SK-N-MC (cell line): ENCODE measurements around the gene DGKZ.

Experiments
- DNase-seq: peaks from one replicate; pipeline ENCODE4 v3.0.0-alpha.2; 2011; ENCODE audit warnings: low read depth, low spot score
- H3K27ac ChIP-seq: fragments of 200-600 bp; sonication (generic); 2 replicates; pipeline ENCODE4 v1.5.1; 2016; ENCODE audit warnings: mixed run types
- H3K36me3 ChIP-seq: fragments of 200-600 bp; sonication (generic); 2 replicates; pipeline ENCODE4 v1.6.1; 2017; ENCODE audit warnings: antibody characterized with exemption, low read length, mixed read lengths; ENCODE audit not compliant: insufficient read depth
- H3K4me3 ChIP-seq: fragments of 200-600 bp; sonication (generic); 2 replicates; pipeline ENCODE4 v1.5.1; 2016
- H3K9ac ChIP-seq: fragments of 200-600 bp; sonication (generic); 2 replicates; pipeline ENCODE4 v1.8.0; 2017; ENCODE audit warnings: mixed run types, mixed read lengths; ENCODE audit not compliant: insufficient read length
- H3K9me3 ChIP-seq: fragments of 200-600 bp; sonication (generic); 2 replicates; pipeline ENCODE4 v1.6.1; 2017; ENCODE audit warnings: low read depth, mild to moderate bottlenecking, antibody characterized with exemption, low read length, moderate library complexity, mixed read lengths
- EZH2 ChIP-seq: fragments of 200-600 bp; sonication (generic); IDR thresholded peaks from one replicate; pipeline ENCODE4 v1.6.1; 2017; ENCODE audit warnings: antibody characterized with exemption
- FOXP2 ChIP-seq: optimal IDR thresholded peaks from 2 replicates; pipeline ENCODE3; 2011; ENCODE audit warnings: mild to moderate bottlenecking, moderate library complexity; ENCODE audit not compliant: insufficient read depth; ENCODE audit errors: extremely low read length, control extremely low read depth
- POLR2AphosphoS5 ChIP-seq: IDR thresholded peaks from 2 replicates; pipeline ENCODE4 v1.6.1; 2012; ENCODE audit warnings: mild to moderate bottlenecking, low read depth, low read length, borderline replicate concordance

Gene DGKZ

DNA sequence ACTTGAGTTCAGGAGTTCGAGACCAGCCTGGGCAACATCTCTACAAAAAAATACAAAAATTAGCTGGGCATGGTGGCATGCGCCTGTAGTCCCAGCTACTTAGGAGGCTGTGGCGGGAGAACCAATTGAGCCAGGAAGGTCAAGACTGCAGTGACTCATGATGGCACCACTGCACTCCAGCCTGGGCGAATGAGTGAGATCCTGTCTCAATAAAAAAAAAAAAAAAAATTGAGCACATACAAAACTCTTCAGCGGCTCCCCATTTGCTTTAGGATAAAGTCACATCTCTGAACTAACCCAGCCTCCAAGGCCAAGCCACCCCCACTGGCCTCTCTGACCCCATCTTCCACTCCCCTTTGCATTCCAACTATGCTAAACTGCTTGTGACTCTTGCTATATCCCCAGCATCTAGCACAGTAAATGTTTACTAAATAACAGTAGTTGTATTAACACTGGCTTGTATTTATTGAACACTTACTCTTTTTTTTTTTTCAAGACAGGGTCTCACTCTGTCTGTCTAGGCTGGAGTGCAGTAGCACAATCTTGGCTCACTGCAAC is 40.9 kb upstream of the DGKZ start:
- Histone ChIP-seq H3K9ac (no peak overlapping the region), H3K27ac (no peak overlapping the region), H3K9me3 (no peaks in the 10 kb centered on the region), H3K36me3 (no peaks in the 10 kb centered on the region), H3K4me3 (no peak overlapping the region)
- TF ChIP-seq POLR2AphosphoS5 (no peak), FOXP2 (no peak), EZH2 (no peak)
- no peak for DNase-seq

DNA sequence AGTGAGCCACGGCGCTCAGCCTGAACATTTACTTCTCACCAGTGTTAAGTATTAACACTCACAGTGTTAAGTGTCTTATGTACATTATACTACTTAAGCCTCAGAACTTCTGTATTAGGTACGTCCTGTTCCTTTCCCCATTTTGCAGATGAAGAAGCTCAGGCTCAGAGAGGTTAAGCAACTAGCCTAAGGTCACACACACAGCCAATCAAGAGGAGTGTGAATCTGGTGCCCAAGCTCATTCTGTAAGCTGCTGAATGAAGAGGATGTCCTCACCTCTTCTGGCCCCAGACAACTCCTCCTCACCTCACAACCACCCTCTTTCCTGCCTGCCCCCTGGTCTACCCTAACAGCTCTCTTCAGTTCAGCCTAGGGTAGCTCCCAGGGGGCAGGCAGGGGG is 39.9 kb upstream of the DGKZ start:
- no peak for DNase-seq
- H3K9me3 ChIP-seq, result no peaks in the 10 kb centered on the region
- no peak overlapping the region for H3K4me3 ChIP-seq
- H3K9ac ChIP-seq, result no peak overlapping the region
- H3K27ac ChIP-seq, result no peak overlapping the region
- H3K36me3 ChIP-seq, result no peaks in the 10 kb centered on the region
- TF ChIP-seq FOXP2, result no peak
- no peak for TF ChIP-seq EZH2
- no peak for TF ChIP-seq POLR2AphosphoS5

DNA sequence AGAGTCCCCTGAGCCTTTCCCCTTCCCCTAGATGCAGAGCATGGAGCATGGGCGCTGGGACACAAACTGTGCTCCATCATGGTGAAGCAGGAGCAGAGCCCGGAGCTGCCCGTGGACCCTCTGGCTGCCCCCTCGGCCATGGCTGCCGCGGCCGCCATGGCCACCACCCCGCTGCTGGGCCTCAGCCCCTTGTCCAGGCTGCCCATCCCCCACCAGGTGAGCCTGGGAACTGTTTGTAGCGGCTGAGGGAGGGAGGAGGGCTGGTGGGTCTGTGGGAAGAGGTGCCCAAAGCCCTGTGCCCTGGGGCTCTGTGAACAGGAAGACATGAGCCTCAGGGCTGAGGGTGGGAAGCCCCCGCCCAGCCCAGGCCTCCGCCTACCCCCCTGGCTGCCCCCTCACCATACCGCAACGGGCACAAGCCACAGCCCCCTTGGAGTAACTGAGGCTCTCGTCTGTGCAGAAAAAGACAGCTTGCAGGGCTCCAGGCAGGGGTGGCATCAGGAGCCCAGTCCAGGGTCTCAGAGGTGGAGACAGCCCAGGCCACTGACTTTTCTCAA is 39.4 kb upstream of the DGKZ start:
- no peak for DNase-seq
- no peak for TF ChIP-seq FOXP2
- TF ChIP-seq POLR2AphosphoS5, result no peak
- TF ChIP-seq EZH2, result no peak
- H3K9me3 ChIP-seq, result no peaks in the 10 kb centered on the region
- no peaks in the 10 kb centered on the region for H3K36me3 ChIP-seq
- H3K27ac ChIP-seq, result no peak overlapping the region
- H3K9ac ChIP-seq, result no peak overlapping the region
- H3K4me3 ChIP-seq, result no peak overlapping the region

DNA sequence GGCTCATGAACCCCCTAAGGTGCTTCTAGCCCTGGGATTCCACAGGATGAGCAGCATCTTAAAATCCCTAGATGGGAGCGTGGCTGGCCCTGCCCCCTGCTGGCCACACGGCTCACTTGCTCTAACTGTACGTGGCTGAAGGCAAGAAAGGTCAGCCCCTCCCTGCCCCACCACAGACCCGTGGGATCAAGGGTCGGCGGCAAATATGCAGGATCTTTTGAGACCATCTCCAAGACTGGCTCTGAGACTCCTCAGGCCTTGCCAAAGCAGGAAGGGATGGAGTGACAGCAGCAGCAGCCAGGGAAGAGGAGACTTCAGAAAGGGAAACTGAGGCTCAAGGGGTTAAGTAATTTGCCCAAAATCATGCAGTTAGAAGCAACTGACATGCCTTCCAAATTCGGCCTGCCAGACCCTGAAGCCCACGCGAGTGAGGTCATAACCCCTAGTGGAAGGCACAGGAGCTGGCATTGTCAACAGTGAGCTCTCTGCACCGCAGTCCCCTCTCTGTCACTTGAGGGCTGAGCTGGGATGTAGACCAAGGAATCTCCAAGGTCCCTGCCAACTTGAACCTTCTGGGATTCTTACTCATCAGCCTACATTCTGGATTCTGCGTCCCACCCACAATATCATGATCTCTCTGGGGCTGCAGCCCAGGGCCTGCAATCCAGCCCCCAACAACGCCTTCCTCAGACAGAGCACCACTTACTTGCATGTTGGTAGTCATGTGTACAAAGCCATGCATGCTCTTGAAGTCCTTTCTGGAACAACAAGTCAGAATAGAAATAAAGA is 38.4 kb upstream of the DGKZ start:
- H3K9ac ChIP-seq, result no peak overlapping the region
- no peak overlapping the region for H3K27ac ChIP-seq
- no peak overlapping the region for H3K4me3 ChIP-seq
- no peaks in the 10 kb centered on the region for H3K36me3 ChIP-seq
- no peaks in the 10 kb centered on the region for H3K9me3 ChIP-seq
- no peak for DNase-seq
- TF ChIP-seq FOXP2 (no peak), POLR2AphosphoS5 (no peak), EZH2 (no peak)

DNA sequence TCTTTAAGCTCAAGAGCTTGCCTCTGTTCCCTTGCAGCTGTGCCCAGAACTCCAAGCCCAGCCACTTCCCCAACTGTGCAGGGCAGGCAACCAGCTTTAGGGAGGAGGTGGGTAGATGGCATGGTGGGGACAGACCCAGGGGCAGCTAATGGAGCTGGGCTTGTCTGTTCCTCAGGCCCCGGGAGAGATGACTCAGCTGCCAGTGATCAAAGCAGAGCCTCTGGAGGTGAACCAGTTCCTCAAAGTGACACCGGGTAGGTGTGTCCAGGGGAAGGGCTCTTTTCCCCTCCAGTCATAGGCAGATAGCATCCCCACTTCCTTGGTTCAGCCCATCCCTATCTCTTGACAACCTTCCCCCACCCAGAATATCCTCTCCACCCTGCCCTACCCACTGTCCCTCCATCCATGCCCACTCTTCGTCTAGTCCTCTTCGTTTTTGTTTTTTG is 37.4 kb upstream of the DGKZ start:
- DNase-seq, result no peak
- Histone ChIP-seq H3K36me3 (no peaks in the 10 kb centered on the region), H3K9ac (no peak overlapping the region), H3K27ac (no peak overlapping the region), H3K9me3 (no peaks in the 10 kb centered on the region), H3K4me3 (no peak overlapping the region)
- no peak for TF ChIP-seq EZH2
- TF ChIP-seq POLR2AphosphoS5, result no peak
- no peak for TF ChIP-seq FOXP2

DNA sequence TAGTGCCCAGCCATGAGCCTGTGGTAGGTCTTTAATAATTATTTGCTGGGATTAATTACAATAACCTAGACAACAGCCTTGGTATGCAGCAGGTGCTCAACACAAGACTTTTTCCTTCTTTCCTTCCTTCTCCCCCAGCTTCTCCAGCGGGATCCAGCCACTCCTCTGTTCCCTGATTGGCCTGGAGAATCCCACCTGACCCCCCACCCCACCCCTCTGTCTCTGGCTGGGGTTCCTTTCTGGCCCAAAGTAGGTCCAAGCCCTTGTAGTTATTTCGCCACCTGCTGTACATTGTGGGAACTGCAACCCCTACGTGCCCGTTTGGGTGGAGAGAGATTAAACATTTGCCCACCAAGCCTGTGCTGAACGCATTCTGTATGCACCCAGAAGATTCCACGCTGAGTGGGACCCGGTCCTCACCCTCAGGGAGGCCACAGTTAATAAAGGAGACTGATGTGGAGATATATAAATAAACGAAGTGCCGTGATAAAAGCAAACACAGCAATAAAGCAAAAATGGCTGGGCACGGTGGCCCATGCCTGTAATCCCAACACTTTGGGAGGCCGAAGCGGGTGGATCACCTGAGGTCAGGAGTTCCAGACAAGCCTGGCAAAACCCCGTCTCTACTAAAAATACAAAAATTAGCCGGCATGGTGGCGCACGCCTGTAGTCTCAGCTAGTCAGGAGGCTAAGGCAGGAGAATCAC is 32.1 kb upstream of the DGKZ start:
- Histone ChIP-seq H3K9me3 (no peaks in the 10 kb centered on the region), H3K4me3 (no peak overlapping the region), H3K27ac (no peak overlapping the region), H3K9ac (no peak overlapping the region), H3K36me3 (no peaks in the 10 kb centered on the region)
- DNase-seq, result peak; percentile 48
- TF ChIP-seq POLR2AphosphoS5, result no peak
- TF ChIP-seq EZH2, result no peak
- TF ChIP-seq FOXP2, result no peak

DNA sequence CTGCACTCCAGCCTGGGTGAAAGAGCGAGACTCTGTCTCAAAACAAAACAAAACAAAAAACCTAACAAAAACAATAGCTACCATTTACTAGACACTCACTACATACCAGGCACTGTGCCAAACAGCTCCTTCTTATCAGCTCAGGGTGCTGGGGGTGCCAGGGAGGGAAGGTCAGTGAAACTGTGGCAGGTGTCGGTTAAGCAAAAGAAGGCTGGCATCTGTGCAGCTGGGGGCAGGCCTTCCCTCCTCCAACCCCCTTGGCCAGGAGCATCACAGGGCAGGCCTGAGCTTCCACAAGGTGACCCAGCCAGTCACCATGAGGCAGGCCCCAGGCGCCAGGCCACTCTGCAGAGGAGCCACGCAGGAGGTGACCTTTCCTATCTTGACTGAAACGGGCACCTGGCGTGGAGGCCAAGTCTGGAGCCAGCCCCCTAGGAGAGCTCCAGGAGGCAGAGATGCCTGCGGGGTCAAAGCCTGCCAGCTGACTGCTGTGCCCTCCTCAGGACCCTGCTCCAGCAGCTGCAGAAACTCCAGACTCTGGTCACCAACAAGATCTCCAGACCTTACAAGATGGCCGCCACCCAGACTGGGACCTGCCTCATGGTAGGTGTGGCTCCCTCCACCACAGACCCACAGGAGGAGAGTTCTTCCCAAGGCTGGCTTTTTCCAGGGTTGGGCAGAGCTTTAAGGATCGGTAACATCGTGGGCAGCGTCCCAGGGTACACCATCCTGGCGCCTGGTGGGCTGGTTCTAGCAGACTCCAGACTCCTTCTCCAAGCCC is 31.3 kb upstream of the DGKZ start:
- no peaks in the 10 kb centered on the region for H3K9me3 ChIP-seq
- no peak overlapping the region for H3K4me3 ChIP-seq
- H3K9ac ChIP-seq, result no peak overlapping the region
- H3K36me3 ChIP-seq, result no peaks in the 10 kb centered on the region
- no peak for TF ChIP-seq FOXP2
- H3K27ac ChIP-seq, result no peak overlapping the region
- DNase-seq, result no peak

DNA sequence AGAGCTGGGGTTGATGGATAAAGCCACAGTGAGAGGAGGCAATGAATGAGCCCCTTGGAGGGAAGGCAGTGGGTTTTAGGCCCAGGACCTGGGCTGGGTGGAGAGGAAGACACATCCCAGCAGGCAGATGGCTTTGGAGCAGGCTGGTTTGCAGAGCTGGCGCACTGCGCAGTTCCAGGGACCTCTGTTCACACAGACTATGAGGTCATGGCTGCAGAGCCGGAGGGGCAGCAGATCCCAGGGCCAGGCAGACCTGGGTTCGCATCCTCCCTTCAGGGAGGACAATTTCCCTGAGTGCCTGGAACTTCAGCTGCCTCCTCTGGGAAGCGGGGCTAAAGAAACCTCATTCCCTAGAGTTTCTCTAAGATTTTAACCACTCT is 28.2 kb upstream of the DGKZ start:
- no peak for DNase-seq
- no peak for TF ChIP-seq FOXP2
- Histone ChIP-seq H3K4me3 (no peak overlapping the region), H3K36me3 (no peaks in the 10 kb centered on the region), H3K27ac (no peak overlapping the region), H3K9me3 (no peaks in the 10 kb centered on the region), H3K9ac (no peak overlapping the region)
